Hypothalamus (tissue), 51 donors: ENCODE data around the gene NAB1.

Experiments
- DNase-seq, 51 donors: peaks; one replicate each; lab custom pipeline; 2025; lab: John Stamatoyannopoulos, UW

NAB1 gene

DNA sequence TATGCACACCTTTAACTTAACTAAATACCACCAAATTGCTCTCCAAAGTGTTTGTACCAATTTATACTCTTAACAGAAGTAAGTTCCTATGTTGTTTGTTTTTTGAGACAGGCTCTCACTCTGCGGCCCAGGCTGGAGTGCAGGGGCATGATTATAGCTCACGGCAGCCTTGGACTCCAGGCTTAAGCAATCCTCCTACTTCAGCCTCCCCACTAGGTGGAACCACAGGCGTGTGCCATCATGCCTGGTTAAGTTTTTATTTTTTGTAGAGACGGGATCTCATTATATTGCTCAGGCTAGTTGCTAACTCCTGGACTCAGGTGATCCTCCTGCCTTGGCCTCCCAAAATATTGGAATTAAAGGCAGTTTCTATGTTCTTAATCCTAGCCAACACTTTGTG is 13.1 kb upstream of the NAB1 start:
- DNase-seq, result no peak

DNA sequence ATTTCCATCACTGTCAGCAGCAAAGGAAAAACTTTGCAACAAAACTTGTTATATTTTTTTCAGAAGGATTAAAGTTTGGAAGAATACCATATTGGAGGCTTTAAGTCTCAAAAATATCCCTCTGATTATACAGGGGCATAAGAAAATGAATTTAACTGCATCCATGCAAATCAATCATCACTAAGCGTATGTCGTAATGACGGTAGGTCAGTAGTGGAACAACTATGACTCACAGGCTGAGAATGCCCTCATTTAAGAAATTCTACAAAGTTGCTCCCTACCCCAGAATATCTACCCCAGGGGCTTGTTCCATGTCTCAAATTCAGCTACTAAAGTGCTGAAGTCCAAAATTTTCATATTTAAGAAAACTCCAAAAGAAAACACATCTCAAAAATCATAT is 12.5 kb upstream of the NAB1 start:
- DNase-seq, result no peak

DNA sequence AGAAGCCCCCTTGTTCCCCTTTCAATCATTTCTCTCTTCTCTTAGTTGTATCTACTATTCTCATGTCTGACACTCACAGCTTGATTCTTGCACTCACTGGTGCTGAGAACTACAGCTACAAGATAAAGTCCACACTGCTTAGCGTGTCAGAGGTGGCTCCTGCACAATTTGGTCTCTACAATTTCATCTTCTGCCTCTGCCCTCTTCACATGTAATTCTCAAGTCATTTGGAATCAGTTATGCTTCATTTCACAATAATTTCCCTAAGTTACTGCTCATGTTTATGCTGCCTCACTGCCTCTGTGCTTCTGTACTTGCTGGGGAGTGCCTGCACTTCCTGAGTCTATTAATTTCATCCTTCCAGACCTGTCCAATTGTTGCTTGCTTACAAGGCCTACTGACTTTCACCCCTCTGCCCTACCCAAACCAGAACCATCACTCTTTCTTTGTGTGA is 11.6 kb upstream of the NAB1 start:
- DNase-seq, result peak in 3 of 51 donors; percentile 31 to 54 (median 44)

DNA sequence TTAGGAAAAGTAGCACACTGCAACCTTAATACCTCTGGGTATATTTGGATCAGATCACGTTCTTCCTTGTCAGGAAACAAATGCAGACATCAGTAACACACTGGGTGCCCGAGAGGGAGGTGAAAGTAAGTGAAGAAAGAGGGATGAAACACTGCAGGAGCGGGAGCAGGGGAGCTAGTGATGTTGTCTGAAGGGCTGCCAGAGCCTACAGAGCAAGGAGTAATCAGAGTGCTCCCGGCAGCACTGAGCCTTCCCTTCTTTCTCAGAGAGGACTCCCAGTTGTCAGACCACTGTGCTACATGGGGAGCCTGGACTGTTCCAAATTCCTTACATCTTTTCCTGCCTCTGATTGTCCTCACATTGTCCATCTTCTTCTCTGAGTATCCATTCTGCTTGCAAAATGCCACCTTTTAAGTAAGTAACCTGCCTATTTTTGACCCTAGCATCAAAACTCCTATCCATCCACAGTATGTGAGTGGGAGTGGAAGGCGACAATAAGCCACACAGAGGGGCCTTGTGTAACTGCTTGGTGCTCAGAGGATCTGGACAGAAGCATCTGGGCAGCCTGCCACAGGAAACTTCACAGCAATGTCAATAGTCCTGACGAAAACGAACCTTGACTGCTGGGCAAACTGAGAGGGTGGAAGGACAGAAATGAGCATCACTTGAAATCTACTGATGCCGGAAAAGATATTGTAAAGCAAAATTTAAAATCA is 10.8 kb upstream of the NAB1 start:
- DNase-seq, result peak in 32 of 51 donors; percentile 7 to 67 (median 36)

DNA sequence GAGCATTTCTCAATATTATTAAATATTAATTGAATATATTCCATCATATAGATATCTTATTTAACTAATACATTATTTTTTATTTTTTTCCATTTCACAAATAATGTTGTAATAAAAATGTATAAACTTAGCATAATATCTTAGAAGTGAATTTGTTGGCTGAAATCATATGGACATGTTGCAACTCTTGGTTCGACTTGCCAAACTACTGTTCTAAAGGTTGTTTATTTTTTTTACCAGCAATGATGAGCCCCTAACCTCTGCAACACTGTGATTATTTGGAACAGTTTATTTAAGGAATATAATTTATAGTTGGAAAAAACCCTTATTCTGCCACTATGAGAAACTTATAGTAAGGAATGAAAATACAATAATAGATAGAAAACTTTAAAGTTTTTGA is 8.8 kb upstream of the NAB1 start:
- DNase-seq, result no peak

DNA sequence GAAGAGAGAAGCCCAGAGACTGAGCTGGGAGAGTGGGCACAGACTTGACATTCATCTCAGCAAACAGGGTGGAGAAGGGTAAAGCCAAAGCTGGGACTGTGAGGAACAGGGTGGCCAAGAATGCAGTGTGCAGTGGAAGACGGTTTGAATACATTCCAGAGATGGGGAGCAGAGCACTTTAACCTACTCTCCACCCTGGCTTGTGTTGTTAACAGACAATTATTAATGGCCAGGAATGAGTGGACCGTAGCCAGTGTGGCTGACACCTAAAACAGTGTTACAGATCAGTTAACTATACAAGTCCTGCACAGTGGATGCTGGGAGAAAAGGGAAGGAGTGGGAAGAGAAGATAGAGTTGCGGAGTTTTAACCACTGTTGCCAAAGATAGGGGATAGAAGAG is 7.4 kb upstream of the NAB1 start:
- no peak for DNase-seq

DNA sequence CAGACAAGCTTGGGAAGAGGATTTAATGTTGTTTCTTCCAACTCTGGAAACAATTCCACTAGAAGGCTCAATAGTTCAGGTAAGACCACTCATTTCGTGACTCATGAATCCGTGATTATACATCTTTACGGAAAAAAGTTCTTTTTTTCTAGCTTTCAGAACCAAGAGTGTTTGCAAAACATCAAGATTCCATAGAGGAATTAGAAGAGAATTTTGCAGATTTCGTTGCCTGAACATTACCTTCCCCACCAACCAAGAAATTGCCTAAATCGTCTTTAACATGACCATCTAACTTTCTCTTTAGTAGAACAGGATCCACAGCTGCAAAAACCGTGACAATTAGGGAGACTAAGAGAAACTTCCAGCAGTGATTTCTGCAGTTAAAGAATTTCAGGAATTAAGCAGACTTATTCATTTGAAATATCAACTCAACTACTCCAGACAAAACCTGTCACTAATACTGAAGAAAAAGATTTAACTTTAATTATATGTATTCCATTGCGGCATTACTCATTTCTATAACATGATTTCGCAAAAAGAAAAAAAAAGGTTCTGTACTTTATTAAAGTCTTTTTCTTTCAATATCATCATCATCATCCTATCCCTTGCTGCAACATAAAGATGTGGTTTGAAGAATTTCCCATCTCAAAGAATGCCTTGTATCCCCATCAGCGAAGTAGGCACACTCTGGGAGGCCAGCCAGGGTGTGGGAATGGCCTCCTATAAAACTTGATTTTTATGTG is 1.9 kb upstream of the NAB1 start:
- peak in 1 of 51 donors; percentile 66 for DNase-seq

DNA sequence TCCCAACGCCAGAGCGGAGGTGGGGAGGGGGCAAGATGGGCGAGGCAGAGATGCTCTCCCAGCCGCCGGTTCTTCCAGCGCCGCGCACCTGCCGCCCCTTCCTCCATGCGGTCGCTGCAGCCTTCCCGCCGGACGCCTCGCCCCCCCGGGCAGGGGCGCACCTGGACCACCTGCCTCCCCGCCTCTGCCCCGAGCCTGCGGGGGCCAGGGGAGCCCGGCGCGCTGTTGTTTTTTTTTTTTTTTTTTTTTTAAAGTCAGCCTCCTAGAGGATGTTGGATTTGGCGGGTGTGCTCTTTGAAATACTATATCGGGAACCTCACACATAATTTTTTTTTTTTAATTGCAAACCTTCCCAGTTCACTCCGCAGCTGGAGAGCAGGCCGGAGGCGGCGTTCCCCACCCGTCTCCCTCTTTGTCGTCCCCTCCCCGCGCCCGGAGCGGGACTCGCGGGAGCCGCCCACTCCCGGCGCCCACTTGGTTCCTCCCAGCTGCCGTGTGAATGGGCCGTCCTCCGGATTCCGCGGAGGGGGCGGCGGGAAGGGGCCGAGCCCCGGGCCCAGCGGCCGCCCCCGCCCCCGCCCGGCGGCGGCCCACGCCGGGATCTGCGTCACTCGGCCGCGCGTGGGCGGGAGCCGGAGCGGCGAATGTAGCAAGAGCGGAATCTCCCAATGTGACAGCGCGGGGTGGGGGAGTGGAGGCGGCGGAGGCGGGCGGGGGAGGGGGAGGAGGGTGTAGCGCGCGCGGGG is 421 bp upstream of the NAB1 start:
- DNase-seq, result peak in 49 of 51 donors; percentile 51 to 99 (median 85)

DNA sequence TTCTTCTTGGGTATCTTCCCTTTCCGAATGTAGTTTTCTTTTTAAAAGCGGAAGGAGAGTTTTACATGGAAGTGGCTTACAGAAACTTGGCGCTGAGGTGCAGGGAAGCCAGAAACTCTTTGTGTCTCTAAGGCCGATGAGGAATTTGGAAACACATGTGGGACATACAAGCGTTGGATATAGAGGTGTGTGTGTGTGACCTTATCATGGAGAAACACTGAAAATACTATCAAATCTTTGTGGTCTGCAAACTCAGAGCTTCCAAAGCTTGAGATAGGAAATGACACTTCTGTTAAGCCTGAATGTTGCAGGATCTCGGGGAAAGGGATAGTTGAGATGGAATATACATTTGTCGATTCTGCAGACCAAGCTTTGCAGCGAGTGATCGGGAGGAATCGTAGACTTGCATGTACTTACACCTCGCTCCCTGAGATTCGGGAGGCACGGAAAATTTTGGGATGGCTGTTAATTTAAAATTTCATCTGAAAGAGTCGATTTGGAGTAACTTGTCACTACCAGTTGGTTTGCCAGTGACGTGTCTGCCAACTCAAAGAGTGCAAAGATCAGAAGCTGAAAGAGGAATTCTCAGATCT is 1.0 kb downstream of the NAB1 start:
- peak in 4 of 51 donors; percentile 56 to 77 (median 61) for DNase-seq

DNA sequence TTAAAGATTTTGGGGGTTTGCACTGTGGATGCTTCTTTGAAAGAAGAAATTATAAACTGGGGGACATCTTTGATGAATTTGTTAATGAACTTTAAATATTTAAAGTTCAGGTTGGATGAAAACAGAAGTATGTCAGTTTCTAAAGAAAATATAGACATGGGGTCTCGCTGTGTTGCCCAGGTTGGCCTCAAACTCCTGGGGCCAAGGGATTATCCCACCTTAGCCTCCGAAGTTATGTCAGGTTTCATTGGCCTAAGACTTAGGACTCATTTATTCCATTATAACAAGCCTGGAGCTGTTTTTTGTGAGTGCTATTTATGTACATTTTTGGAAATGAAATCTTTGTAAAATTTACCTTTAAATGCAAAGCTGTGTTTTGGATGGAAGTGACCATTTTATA is 2.5 kb downstream of the NAB1 start:
- no peak for DNase-seq

DNA sequence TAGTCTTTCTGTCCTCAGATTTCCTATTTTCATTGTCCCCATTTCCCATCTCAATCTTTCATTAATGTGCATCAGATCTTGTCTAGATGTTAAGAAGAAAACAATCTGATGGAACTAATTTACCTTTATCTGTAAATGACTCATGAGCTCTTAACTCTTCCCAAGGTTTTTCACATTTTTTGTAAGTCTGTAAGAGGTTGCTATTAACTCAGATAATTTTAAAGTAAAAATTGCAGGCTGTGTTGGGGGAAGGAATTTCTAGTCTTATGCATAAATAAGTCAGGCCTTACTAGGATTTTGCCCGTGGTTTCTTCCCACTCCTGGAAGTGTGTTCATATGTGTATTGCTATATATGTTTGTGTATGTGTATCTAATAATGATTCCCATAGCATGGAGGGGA is 4.3 kb downstream of the NAB1 start:
- no peak for DNase-seq

DNA sequence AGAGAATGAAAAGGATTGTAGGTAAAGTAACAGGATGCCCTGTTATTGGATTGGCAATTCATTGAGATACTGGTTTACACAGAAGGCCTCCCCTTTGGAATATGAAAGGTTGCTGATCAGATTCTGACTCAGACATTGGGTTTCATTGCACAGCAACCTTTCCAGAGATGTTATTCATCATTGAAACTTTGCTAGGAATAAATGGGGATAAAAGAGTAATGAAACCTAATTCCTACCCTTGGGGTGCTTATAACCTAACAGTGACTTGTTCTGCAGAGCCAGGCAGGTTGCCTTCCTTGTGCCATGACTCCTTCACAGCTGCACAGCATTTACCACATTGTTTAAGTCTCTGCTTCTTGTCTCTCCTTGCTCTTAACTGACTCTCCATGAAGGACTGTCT is 5.0 kb downstream of the NAB1 start:
- no peak for DNase-seq

DNA sequence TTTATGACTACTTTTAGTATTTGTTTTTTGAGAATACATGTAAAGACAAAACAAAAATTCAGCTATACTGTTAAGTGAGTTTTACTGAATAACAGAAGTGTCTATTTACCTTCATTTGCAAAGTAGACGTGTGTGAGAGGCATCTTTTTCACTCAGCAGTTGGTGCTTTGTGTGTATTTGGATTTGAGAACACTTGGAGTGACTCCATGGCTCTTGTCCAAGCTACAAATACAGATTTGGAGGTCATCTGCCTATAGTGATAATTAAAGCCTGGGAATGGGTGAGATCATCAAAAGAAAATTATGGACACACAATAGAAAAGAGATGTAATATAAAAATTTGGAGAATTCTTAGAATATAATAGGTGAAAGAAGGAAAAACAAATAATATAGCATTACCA is 6.2 kb downstream of the NAB1 start:
- no peak for DNase-seq

DNA sequence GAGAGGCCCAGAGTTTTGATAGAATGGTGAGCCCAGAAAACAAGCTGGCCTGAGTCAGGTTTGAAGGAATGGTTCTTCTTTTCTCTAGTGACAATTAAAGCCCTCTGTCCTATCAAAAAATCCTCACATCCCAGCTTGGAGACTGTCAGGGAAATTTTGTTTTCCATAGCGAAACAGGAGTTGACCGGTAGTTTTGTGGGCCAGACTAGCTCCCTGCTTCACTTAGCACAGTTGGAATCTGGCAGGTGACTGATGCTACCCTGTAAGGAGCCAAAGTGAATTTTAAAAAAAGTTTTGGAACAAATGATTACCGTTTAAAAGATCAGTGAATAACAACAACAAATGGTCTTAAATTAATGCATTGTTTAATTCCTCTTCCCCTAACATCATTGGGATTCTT is 6.7 kb downstream of the NAB1 start:
- no peak for DNase-seq

DNA sequence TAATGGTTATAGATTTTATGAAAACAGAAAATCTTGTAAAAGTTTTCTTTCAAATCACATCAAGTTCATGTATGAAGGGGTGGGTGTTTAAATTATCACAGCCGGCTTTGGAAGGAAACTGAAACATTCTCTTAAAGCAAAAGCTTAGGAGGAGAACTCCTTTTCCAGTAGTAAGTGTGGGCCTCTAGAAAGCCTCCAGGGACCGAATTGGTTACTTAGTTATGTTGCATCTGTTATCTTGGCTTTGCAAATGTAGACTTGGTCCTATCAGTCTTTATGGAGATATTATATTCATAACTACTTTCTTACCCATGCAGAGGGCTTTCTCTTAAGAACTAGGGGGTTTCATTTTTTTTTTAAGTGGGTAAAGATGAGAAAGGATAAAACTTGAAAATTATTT is 7.4 kb downstream of the NAB1 start:
- no peak for DNase-seq

DNA sequence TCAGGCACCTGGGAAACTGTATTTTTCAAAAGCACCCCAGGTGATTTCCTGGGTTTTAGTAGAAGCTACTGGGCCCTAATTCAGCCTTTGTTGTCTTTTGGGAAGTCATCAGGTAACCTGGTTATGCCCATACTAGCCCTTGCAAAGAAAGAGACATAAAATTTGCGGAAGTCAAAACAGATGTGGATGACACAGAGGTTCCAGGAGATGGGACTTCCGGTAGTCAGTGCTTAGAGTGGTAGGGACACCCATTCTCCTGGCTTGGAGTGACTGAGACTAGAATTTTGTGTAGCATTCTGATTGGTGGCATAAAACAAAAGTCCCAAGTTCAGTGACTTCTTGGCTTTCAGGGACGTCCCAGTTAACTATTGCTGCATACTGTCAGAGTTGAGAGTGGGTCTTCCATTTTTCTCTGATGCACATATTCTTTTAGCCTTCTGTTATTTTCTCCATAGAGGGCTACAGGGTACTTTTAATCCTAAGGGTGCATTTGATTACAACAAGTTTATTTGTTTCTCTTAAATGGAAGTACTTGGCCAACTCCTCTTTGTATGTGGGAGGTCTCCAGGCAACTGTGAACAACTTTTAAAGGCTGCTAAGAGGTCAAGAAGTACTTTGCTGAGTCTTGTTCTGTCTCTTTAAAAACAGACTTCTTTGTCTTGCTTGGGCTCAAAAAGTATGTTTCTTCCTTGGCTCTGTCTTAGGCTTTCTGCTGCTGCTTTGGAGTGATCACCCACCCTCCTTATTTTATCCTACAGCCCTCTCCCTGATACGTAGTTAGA is 8.8 kb downstream of the NAB1 start:
- DNase-seq, result no peak

DNA sequence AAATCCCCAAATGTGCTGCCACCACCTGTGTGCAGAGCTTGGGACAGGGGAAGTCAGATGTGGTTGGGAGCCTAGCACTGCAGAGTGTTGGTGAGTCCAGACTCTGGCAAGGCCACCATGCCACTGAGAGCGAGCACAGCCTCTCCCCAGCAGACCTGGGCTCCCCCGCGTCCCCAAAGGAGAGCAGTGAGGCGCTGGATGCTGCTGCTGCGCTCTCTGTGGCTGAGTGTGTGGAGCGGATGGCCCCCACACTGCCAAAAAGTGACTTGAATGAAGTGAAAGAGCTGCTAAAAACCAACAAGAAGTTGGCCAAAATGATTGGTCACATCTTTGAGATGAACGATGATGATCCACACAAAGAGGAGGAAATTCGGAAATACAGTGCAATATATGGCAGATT is 10.7 kb downstream of the NAB1 start:
- no peak for DNase-seq

DNA sequence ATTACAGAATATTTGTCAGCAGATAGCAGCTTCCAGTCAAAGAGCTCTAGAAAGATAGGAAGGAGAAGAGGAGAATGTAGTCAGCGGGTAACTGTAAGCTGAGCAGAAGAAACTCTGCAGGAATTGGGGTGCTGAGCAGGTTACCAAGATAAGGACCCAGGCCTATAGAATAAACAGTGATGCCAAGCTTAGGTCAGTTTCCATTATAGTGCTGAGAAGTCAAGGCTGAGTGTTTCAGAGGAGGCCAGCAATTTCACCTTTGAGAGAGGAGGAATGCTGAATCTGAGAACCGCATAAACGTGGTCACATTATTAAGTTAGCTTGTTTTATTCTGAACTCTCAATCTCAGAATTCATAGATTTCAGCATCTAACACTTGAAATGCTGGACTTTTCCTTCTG is 13.9 kb downstream of the NAB1 start:
- no peak for DNase-seq

DNA sequence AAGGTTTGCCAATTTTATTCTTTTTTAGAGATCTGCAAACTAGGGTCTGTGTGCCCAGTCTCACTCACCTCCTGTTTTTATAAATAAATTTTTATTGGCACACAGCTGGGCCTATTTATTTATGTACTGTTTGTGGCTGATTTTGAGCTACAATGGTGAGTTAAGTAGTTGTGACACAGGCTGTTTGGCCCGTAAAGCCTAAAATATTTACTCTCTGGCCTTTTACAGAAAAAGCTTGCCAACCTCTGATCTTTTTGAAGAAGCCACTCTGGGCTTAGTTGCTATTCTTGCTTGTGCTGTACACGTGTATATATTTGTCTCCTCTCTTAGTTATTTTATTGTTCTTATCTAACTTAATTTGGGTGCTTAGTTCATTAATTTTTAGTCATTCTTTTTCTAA is 14.5 kb downstream of the NAB1 start:
- no peak for DNase-seq

DNA sequence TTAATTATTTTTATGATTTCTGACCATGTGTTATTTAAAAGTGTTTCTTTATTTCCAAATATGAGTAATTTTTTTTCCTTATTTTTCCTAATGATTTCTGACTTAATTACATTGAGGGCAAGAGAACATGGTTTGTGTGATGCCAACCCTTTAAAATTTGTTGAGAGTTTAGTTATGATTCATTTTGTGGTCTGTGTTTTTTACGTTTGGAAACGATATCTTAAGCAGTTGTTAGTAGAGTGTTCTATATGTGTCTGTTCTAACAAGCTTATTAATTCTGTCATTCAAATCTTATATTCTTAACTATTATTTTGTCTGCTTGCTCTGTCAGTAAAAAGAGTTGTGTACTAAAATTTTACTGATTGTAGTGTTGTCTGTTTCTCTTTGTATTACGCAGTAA is 15.0 kb downstream of the NAB1 start:
- DNase-seq, result no peak
